Astrocyte (in vitro differentiated cells and primary cell): Measurements from ENCODE around the gene PDE9A. TPM values are rescaled to one million over a fixed set of nuclear protein-coding genes. Genes with fewer than 3 reads are reported as not detected.

Source experiments
- DNase-seq: peaks from one replicate; pipeline ENCODE4 v3.0.0-alpha.2; 2010; ENCODE audit warnings: low read depth
- FAIRE-seq: peaks from 2 replicates; lab custom pipeline; 2011; peaks lifted over from hg19 to GRCh38; lab: Jason Lieb, UNC
- H2AFZ ChIP-seq: 2 replicates; pipeline ENCODE4 v1.6.0; 2012; ENCODE audit warnings: low read depth, low read length, inconsistent platforms
- H3K27ac ChIP-seq: 2 replicates; pipeline ENCODE4 v1.5.1; 2011; ENCODE audit warnings: low read depth, low read length, inconsistent platforms
- H3K27me3 ChIP-seq: 2 replicates; pipeline ENCODE4 v1.6.0; 2011; ENCODE audit warnings: low read length, inconsistent platforms; ENCODE audit not compliant: insufficient read depth
- H3K36me3 ChIP-seq: 2 replicates; pipeline ENCODE4 v1.5.1; 2011; ENCODE audit warnings: low read length, inconsistent platforms; ENCODE audit not compliant: insufficient read depth
- H3K4me1 ChIP-seq: 2 replicates; pipeline ENCODE4 v1.5.1; 2011; ENCODE audit warnings: low read length, inconsistent platforms; ENCODE audit not compliant: insufficient read depth
- H3K4me2 ChIP-seq: 2 replicates; pipeline ENCODE4 v1.6.0; 2012; ENCODE audit warnings: low read length, inconsistent platforms
- H3K4me3 ChIP-seq: 2 replicates; pipeline ENCODE4 v1.5.1; 2011; ENCODE audit warnings: low read depth, mild to moderate bottlenecking, low read length, inconsistent platforms; ENCODE audit not compliant: insufficient read depth
- H3K79me2 ChIP-seq: 2 replicates; pipeline ENCODE4 v1.6.0; 2012; ENCODE audit warnings: mild to moderate bottlenecking, low read length, inconsistent platforms; ENCODE audit not compliant: insufficient read depth
- H3K9ac ChIP-seq: 2 replicates; pipeline ENCODE4 v1.6.0; 2012; ENCODE audit warnings: mild to moderate bottlenecking, low read length, inconsistent platforms
- H3K9me3 ChIP-seq: 2 replicates; pipeline ENCODE4 v1.5.1; 2012; ENCODE audit warnings: low read depth, mild to moderate bottlenecking, low read length, inconsistent platforms; ENCODE audit not compliant: insufficient read depth
- H4K20me1 ChIP-seq: 2 replicates; pipeline ENCODE4 v1.6.0; 2012; ENCODE audit warnings: low read length, inconsistent platforms; ENCODE audit not compliant: insufficient read depth
- H3K27ac Mint-ChIP-seq: one replicate; pipeline ENCODE4 v1.8.0; 2021; ENCODE audit warnings: mild to moderate bottlenecking, mixed read lengths; ENCODE audit not compliant: unreplicated experiment
- H3K27me3 Mint-ChIP-seq: one replicate; pipeline ENCODE4 v1.8.0; 2021; ENCODE audit warnings: low read depth, mixed read lengths; ENCODE audit not compliant: unreplicated experiment
- H3K36me3 Mint-ChIP-seq: one replicate; pipeline ENCODE4 v1.8.0; 2021; ENCODE audit warnings: low read depth, mixed read lengths; ENCODE audit not compliant: unreplicated experiment
- H3K4me1 Mint-ChIP-seq: one replicate; pipeline ENCODE4 v1.8.0; 2021; ENCODE audit warnings: low read depth, mixed read lengths; ENCODE audit not compliant: unreplicated experiment
- H3K4me3 Mint-ChIP-seq: one replicate; pipeline ENCODE4 v1.8.0; 2021; ENCODE audit warnings: mild to moderate bottlenecking, moderate library complexity, mixed read lengths; ENCODE audit not compliant: unreplicated experiment
- H3K9me3 Mint-ChIP-seq: one replicate; pipeline ENCODE4 v1.8.0; 2021; ENCODE audit warnings: mild to moderate bottlenecking, mixed read lengths; ENCODE audit not compliant: unreplicated experiment
- EZH2 ChIP-seq: IDR thresholded peaks from 2 replicates; pipeline ENCODE4 v1.6.1; 2012; ENCODE audit warnings: mild to moderate bottlenecking, low read length, inconsistent platforms; ENCODE audit not compliant: insufficient read depth
- total RNA-seq: library from RNA; stranded (reverse); gene quantifications from 2 replicates; pipeline ENCODE4 v1.2.1, GENCODE V29; 2021
- TF ChIP-seq, protein P1 (sequence below): IDR thresholded peaks from 2 replicates; pipeline ENCODE4 v1.5.1; 2011; ENCODE audit warnings: low read depth, mild to moderate bottlenecking, inconsistent platforms, low read length, moderate library complexity; ENCODE audit not compliant: insufficient read depth

The PDE9A gene
- total RNA-seq, 1 donor from 2014 or later: 7.8 TPM

DNA sequence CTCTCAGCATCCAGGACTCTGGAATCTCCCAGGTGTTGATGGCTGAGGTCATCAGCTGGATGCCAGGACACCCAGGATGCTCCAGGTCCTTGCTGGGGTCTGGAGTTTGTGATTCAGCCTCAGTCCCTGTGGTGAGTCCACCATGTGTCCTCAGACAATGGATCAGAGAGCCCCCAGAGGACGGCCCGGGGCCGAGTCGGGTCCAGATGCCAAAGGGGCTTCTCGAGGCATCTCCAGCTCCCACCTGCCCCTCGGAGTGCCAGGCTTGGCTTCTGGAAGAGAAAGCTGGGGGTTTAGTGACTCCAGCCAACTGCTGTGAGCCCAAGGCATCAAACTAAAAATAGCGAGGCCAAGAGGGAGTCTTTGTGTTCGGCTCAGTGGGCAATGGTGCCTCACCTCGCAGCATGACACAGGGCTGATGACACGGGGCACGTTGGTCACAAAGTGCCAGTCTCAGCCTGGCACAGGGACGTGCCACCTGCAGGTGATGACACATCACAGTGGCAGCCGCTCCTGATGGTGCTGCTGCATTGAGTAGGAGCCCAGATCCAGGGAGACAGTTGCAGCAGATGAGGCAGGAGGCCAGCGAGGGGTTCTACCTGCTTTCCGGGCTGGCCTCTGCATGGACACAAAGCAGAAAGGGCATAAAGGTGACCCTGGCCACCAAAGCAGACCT lies 10.6 kb downstream of the PDE9A start:
- peaks cover 20% of the 10 kb centered on the region for H3K27me3 Mint-ChIP-seq
- peaks cover 2% of the 10 kb centered on the region for H3K9me3 Mint-ChIP-seq

DNA sequence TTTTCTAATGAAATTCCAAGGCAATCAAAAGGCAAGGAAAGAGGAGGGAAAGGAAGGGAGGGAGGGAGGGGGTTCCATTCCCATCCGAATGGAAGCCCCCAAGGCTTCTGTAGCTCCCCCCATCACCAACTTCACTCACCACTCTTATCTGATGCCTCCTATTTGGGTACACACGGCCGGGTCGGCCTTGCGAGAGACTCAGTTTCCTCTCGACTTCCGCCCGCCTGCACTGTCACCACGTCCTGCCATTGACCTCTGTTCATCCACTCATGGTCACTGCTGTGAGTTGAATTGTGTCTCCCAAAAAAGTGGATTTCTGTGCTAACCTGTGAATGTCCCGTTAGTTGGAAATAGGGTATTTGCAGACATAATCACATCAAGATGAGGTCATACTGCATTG lies 11.2 kb downstream of the PDE9A start:
- peaks cover 17% of the 10 kb centered on the region for H3K27me3 Mint-ChIP-seq
- no peak overlapping the region for H3K4me2 ChIP-seq
- H3K4me3 ChIP-seq: no peak overlapping the region
- no peak overlapping the region for H3K9ac ChIP-seq
- no peaks in the 10 kb centered on the region for H3K36me3 ChIP-seq
- H3K9me3 ChIP-seq: peaks cover 11% of the 10 kb centered on the region
- peaks cover 2% of the 10 kb centered on the region for H3K36me3 Mint-ChIP-seq
- peaks cover 2% of the 10 kb centered on the region for H3K9me3 Mint-ChIP-seq
- no peak overlapping the region for H3K27ac ChIP-seq
- H3K4me1 ChIP-seq: no peaks in the 10 kb centered on the region
- H4K20me1 ChIP-seq: peaks cover 13% of the 10 kb centered on the region
- TF ChIP-seq, protein P1, sequence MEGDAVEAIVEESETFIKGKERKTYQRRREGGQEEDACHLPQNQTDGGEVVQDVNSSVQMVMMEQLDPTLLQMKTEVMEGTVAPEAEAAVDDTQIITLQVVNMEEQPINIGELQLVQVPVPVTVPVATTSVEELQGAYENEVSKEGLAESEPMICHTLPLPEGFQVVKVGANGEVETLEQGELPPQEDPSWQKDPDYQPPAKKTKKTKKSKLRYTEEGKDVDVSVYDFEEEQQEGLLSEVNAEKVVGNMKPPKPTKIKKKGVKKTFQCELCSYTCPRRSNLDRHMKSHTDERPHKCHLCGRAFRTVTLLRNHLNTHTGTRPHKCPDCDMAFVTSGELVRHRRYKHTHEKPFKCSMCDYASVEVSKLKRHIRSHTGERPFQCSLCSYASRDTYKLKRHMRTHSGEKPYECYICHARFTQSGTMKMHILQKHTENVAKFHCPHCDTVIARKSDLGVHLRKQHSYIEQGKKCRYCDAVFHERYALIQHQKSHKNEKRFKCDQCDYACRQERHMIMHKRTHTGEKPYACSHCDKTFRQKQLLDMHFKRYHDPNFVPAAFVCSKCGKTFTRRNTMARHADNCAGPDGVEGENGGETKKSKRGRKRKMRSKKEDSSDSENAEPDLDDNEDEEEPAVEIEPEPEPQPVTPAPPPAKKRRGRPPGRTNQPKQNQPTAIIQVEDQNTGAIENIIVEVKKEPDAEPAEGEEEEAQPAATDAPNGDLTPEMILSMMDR: no peak
- no peak overlapping the region for H3K27ac Mint-ChIP-seq
- no peaks in the 10 kb centered on the region for H3K4me1 Mint-ChIP-seq
- H2AFZ ChIP-seq: no peak overlapping the region
- H3K4me3 Mint-ChIP-seq: no peak overlapping the region
- no peaks in the 10 kb centered on the region for H3K79me2 ChIP-seq
- DNase-seq (no peak), FAIRE-seq (no peak)
- H3K27me3 ChIP-seq: peaks cover 27% of the 10 kb centered on the region

More for the DNA sequence above, 10.6 kb downstream of the PDE9A start:
- FAIRE-seq (no peak), DNase-seq (no peak)
- Histone ChIP-seq H3K9ac (no peak overlapping the region), H3K4me3 (no peak overlapping the region), H3K27me3 (peaks cover 23% of the 10 kb centered on the region), H3K27ac (no peak overlapping the region), H3K36me3 (no peaks in the 10 kb centered on the region), H3K4me1 (no peaks in the 10 kb centered on the region), H4K20me1 (peaks cover 13% of the 10 kb centered on the region), H3K9me3 (peaks cover 11% of the 10 kb centered on the region), H3K79me2 (no peaks in the 10 kb centered on the region), H2AFZ (no peak overlapping the region), H3K4me2 (no peak overlapping the region)
- TF ChIP-seq EZH2: no peak
- no peak overlapping the region for H3K4me3 Mint-ChIP-seq
- no peak overlapping the region for H3K27ac Mint-ChIP-seq
- H3K36me3 Mint-ChIP-seq: peaks cover 2% of the 10 kb centered on the region
- H3K4me1 Mint-ChIP-seq: no peaks in the 10 kb centered on the region

DNA sequence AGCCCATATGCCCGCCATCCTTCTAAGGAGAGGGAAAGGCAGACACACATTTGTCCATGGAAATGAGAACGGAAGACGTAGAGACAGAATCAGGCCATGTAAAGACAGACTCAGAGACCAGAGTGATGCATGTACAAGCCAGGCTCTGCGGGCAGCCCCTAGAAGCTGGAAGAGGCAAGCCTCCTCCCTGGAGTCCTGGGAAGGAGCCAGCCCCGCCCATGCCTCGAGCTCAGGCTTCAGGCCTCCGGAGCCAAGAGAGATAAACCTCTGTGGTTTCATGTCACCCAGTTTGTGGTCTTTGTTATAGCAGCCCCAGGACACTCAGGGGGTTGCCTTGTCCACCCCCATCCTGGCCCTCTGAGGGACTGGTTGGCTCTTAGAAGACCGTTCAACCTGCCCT lies 11.6 kb downstream of the PDE9A start:
- H4K20me1 ChIP-seq: peaks cover 13% of the 10 kb centered on the region
- peaks cover 2% of the 10 kb centered on the region for H3K36me3 Mint-ChIP-seq
- no peak overlapping the region for H3K9ac ChIP-seq
- no peak for FAIRE-seq
- peaks cover 2% of the 10 kb centered on the region for H3K9me3 Mint-ChIP-seq
- no peak overlapping the region for H3K27ac Mint-ChIP-seq
- peaks cover 17% of the 10 kb centered on the region for H3K27me3 Mint-ChIP-seq
- no peak overlapping the region for H3K4me3 Mint-ChIP-seq
- H3K4me1 ChIP-seq: no peaks in the 10 kb centered on the region
- DNase-seq: no peak
- no peak overlapping the region for H3K4me3 ChIP-seq
- H2AFZ ChIP-seq: no peak overlapping the region
- peaks cover 29% of the 10 kb centered on the region for H3K27me3 ChIP-seq
- H3K4me2 ChIP-seq: no peak overlapping the region
- H3K27ac ChIP-seq: no peak overlapping the region
- TF ChIP-seq EZH2: no peak
- TF ChIP-seq, protein P1: no peak
- H3K79me2 ChIP-seq: no peaks in the 10 kb centered on the region
- H3K9me3 ChIP-seq: peaks cover 11% of the 10 kb centered on the region
- no peaks in the 10 kb centered on the region for H3K4me1 Mint-ChIP-seq
- no peaks in the 10 kb centered on the region for H3K36me3 ChIP-seq
